NCI-H1930 (cell line): ENCODE results near the gene OPRL1.
A peak's percentile ranks its signal among the peaks of the same experiment; 100 is the strongest.

Experiments used
- DNase-seq, 2 experiments: peaks; one replicate each; lab custom pipeline; 2025; lab: John Stamatoyannopoulos, UW

Gene OPRL1

DNA sequence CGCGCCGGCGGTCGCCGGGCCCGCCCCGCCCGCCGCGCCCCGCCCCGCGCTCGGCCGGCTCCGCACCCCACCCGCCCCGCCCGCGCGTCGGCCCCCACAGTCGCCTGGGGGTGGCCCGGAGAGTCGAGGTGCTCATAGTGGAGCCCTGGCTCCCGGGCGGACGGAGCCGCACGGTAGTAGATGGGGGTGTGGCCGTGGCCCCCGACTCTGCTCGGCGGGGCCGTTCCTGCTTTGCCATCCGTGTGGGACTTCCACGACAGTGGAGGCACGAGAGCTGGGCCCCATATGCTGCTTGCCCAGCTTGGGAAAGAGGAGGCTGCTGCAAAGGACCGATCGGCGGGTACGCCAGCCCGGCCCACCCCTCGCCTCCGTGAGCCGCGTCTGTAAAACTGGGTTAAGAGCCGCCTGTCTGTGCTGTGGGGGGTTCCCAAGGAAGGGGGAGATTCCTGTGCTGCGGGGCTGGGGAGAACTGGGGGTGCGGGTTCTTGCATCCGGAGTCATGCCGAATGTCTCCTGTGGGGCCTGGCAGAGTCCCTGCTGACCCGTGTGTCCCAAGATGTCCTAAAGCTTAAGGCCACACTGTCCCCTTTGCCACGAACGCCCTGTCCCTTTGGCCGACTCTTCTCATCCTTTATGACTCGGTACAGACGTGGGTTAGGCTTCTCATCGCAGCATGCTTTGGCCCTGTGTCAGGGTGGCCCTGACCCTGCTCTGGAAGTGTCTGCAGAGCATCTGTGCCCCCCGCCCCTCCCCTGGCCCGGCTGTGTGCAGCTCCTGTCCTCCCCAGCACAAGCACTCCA, at the start of gene OPRL1:
OPRL1 (plus strand) TSS at position 70 of the 800 bp plus-strand sequence. CDS start 12,639 bp downstream, outside the sequence.
- no peak for DNase-seq

DNA sequence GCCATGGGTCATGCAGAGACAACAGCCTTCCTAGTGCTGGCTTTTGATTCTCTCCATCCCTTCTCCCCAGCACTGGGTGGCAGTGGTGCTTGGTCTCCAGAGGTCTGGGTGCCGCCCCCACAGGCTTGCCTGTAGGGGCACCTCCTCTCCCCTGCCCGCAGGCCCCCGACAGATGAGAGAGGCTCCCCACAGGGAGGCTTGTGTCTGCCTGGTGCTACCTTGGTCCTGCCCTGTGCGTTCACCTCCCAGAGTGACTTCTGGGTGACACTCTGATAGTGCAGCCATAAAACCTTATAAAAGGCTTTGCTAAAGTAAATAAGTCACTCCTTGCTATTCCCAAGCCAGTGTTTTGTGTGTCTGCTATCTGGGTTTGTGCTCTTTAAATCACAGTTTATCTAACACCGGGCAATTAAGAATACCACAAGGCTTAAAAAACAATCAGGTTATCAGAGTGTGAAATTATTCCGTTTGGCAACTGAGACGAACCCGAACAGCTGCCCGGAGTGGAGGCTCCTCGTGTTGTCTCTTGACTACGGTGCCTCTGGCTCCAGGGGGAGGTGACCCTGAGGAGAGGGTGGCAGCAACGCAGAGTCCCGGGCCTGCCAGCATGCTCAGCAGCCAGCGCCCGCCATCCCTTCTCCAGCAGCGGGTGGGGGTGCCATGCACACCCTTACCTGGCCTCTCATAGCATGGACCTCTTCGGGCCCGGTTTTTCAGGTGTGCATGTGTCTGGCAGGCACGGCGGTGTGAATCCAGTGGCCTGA, 49.3 kb upstream of the OPRL1 start:
- no peak for DNase-seq

DNA sequence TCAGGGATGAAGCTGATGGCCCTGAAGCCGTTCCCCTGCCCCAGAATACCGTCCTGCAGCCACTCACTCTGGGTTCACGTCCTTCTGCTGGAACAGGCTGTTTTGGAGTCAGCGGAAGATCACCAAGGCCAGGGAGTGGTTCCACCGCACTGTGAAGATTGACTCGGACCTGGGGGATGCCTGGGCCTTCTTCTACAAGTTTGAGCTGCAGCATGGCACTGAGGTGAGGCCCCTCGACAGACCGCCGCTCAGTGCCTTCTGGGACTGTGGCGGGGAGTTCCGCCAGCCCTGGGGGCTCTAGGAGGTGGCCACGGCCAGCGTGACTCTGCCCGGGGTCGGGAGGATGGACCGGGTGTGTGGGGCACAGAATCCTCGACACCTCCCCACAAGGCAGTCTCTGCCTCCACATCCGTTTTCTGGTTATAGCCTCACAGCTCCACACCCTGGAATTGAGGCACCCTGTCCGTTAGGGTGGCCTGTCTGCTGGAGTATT, 48.0 kb upstream of the OPRL1 start:
- DNase-seq: no peak

DNA sequence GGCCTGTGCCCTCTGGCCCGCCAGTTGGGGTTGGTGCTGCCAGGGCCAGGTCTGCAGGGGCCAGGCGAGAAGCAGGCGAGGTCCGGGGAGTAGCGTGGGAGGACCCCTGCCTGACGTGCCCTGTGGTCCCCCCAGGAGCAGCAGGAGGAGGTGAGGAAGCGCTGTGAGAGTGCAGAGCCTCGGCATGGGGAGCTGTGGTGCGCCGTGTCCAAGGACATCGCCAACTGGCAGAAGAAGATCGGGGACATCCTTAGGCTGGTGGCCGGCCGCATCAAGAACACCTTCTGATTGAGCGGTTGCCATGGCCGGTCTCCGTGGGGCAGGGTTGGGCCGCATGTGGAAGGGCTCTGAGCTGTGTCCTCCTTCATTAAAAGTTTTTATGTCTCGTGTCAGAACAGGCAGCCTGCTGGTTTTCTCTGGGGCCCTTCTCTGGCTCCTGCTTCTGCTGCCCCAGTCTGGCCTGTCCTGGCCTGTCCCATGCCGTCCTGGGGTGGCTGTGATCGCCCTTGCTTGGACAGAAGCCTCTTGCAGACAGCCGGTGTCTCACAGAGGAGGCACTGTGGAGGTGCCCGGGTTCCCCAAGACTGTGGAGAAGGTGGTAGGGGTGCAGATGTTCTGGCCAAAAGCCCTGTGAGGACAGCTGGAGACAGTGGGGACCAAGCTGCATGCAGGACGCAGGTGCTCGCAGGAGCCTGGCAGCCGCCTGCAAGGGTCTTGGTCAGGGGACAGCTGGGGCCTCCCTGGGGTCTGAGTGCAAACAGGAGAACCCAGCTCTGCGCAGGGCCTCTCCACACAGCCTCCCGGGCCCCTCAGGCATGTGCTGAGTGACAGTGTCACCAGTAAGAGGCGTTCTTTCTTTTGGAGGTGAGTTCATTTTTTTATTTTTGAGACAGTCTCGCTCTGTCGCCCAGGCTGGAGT, 46.9 kb upstream of the OPRL1 start:
- no peak for DNase-seq

DNA sequence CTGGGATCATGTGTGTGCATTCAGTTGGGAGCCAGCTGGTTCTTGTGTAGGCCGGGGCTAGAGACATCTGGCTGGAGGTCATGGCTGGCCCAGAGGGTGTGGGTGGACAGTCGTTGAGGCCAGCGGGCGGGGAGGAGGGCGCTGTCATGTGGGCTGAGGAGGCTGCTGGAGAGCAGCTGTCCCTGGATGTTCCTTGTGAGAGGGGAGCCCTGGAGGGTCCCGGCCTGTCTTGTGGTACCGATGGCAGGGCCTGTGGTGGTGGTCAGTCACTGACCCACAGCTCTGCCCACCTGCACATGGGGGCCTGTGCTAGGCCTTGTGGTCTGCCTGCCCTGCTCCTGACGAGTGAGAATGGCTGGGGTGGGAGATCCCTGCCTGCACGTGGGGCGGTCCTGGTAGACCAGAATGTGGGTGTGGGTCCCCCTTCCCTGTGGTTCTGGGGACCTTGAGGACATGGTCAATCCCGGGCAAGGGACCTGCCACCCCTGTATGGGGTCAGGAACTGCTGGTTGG, 45.8 kb upstream of the OPRL1 start:
- DNase-seq: no peak

DNA sequence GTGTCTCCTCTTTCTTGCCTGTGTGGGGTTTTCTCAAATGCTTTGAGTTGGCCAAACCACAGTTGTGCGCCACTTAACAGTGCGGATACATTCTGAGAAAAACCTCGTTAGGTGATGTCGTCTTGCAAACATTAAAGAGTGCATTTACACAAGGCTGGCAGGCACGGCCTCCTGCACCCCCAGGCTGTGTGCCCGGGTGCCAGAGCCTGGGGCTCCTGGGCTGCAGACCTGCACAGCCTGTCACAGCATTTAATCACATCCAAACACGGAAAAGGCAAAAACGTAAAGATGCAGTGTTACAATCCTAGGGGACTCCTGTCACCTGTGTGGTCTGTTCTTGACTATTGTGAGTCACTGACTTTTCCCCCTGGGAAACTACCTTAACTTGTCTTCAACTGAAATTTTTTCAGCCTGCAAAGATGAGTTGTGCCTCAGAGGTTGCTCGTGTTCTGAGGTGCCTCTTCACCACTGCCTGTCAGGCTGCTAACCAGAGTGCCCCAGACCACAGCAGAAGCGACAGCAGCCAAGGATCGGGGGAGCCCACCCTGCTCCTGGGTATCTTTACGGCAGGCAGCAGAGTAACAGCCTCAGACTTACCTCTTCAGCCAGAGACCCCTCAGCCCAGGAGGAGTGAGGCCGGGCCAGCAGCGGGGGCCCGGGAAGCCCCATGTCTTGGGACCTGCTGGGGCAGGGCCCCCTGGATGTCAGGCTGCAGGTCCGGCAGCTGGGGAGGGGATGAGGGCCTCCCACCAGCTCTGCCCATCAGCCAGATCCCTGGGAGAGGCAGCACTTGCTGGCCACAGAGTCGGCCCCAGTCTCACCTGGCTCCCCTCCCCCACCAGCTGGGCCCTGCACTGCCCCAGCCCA, 44.6 kb upstream of the OPRL1 start:
- DNase-seq: no peak

DNA sequence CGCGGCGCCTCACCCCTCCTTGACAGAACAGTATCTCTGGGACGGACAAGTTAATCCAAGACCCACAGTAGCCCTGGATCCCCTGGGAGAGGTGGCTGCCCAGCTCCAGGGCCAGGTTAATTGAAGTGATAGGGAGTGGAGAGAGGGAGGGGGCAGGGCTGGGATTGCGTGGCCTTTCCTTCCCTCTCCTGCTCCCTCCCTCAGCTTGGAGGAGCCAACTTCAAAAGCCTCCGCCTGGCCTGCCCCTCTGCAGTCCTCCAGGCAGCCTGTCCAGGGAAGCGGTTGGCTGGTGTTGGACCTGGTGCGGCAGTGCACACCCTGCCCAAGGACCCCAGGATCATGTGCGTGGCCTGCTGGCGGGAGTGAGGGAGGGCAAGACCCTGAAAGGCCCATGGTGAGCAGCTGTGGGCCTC, 43.9 kb upstream of the OPRL1 start, which contains the start of gene C20orf204:
C20orf204 (plus strand) TSS at position 250 of the 413 bp plus-strand sequence; CDS start at position 392, 142 bp downstream.
- no peak for DNase-seq

DNA sequence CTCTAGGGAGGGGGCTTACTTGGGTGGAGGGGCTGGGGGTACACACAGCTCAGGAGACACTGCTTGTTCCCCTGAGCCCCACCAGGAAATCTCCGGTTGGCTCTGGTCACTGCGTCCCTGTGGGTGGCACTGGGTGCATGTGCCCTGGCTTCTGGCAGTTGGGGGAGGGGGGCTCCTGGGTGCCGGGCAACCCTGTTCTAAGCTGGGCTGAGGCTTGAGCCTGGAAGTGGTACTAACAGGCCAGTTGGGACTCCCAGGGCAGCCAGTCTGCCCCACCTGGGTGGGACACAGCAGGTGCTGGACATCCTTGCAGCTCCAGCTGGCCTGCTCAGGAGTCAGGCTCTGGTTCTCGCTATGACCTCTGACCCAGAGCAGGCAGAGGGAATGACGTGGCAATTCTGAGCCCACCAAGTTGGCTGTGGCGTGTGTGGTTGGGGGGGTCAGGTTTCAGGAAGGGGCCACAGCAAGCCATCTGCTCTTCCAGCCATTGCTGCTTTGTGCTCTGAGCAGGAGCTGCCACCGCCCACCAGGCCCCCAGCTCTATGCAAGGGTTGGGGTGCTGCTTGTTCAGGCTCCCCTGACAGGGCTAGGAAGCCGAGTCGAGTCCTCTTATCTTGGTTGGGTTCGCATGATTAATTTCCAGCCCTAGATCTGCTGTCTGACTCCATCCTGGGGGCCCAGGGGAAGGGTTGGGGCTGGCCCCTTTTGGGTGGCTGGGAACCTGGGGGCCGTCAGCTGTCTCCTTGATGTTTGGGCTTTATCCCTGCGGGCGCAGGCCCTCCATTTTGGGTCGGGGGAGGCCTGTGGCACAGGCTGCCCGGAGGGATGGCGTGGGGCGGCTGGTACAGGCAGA, 43.3 kb upstream of the OPRL1 start:
- no peak for DNase-seq

DNA sequence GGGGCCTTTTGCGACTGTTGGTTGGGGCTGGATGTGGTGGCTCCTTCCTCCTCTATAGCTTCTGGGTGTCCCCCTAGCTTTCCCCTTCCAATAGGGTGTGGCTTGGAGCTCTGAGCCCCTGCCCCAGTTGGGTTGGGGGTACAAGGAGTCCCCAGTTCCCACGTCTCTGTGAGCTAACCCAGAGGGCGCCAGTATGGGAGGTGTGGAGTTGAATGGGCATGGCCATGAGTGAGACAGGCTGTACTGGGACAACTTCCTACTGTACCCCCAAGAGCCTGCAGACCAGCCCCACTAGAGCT, 42.7 kb upstream of the OPRL1 start:
- no peak for DNase-seq

DNA sequence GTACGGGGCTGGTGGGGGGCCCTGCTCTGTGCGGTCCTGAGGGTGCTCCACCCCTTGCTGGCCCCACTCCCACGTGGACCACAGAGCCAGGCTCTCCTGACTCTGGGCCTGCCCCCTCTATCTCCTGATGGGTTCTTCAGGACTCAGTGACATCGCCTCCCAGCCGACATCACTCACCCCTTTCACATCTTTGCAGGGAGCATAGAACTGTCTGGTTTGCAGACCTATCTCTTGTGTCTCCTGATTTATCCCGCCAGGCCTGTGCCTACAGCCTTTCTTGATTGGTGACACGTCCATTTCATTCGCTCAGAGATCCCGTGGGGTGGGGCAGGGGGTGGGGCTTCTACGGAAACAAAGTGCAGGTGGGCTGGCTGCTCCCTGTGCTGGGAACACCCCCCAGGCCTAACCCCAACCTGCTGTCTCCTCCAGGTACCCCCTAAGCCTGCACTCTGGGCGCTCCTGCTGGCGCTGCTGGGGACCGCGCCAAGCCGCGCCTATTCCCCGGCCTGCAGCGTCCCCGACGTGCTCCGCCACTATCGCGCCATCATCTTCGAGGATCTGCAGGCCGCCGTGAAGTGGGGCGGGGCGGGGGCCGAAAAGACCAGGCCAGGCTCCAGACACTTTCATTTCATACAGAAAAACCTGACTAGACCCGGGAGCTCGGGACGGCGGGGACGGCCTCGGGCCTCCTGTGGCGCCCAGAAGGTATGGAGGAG, 42.2 kb upstream of the OPRL1 start:
- DNase-seq: no peak

DNA sequence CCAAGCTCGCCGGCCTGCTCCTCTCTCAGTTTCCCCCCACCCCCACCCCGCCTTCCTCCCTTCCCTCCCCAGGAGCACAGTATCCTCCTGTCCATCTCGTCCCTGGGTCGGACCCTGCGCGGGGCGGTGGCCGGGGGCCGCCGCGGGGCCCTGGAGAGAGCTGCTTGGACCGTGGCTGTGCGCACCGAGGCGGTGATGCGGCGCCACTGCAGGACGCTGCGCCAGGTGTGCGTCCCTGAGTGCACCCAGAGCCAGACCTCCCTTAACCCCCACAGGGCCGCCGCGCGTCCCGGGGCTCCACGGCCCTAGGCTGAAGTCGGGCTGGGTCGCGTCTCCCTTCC, 41.7 kb upstream of the OPRL1 start:
- DNase-seq: no peak

DNA sequence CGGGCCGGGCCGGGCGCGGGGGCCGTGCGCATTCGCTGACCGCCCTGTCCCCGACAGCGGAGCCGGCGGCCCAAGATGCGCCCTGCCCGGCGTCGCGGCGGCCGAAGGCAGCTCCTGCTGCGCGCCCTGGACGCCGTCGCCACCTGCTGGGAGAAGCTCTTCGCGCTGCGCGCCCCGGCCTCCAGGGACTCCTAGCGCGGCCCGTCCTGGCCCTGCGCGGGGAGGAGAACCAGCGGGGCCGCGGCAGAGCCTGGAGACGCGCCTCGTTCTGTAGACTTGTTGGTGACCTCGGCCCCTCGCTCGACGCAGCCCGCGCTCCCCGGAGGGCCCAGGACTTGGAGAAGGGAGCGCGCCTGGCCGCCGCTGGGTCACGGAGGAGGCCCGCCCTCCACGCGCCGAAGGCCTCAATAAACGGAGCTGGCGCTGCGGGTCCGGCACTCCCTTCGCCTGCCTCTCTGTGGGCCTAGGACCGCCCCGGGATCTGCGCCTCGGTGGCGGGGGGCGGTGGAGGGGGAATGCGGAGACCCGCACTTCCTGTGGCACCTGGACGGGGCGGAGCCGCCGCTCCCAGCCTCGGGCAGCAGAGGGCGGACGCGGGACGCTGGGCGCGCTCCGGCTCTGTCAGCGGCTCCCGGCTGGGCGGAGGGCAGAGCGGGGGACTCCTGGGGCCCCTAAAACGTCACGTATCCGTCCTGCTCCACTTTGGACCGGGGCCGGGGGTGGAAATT, 41.2 kb upstream of the OPRL1 start:
- peak; percentile 49 to 64 for DNase-seq

DNA sequence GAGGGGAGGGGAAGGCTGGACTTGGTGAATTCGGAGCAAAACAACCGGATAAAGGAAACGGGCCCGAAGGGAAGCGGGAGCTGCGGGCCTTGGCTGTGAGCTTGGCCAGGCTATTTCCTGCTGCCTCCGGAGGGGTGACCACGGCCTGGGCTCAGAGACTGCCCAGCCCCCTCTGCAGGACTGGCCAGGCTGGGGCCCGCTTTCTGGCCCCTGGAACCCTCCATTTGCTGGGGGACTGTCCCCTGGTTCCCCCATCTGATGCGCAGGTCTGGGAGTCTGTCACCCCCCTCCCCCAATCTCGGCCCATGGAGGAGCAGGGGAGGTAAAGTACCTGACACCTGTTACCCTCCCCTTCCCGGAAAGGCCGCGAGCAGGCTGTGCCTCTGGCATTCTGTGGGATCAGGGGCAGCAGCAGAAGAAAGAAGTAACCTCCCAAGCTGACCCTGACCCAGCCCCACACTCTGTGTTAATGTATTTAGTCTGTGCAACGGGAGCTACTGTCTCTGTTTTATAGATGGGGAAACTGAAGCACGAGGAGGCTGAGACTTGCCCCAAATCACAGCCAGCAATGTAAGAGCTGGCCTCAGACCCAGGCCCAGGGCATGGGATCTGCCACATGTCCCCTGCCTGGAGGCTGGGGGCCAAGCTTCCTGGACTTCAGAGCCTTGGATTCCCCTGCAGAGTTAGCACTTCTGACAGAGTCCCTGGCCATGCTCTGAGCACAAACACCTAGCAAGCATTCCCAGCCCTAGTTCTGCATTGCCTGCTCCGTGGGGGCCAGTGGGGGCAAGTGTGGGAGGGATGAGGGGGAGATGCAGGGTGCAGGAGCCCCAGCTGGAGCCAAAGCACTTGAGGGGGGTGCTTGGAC, 40.4 kb upstream of the OPRL1 start:
- DNase-seq: no peak

DNA sequence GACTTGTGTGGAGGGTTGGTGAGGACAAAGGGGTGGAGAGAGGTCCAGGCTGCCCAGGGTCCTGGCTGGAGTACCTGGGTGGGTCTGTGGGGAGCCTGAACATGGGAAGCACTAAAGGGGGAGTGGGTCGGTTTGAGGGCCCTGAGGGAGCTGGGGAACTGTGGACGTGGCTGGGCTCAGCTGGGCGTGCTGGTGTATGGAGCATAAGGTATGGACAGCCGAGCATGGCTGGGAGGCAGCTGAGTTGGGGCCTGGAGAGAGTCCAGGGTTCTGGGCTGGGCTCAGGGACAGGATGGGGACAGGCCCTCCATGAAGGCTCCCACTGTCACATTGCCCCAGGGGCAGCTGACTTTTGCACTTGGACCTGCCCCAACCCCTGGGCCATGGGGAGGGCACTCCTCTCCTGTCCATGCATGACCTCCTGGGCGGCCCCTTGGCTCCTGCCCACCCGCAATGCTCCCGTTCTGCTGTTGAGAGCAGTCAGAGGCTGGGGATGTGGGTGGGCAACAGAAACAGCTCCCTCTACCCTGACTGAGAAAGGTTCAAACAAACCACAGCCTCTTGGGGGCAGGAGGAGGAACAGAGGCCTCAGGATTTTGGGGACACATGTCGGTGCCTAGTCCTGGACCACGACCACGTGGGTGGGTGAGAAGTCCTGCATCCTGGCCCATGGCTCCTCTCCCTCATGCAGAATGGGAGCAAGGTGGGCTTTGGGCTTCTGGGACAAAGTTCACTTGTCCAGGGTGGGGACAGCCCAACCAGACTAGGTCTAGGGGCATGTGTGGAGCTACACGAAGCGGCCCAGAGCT, 39.4 kb upstream of the OPRL1 start:
- no peak for DNase-seq

DNA sequence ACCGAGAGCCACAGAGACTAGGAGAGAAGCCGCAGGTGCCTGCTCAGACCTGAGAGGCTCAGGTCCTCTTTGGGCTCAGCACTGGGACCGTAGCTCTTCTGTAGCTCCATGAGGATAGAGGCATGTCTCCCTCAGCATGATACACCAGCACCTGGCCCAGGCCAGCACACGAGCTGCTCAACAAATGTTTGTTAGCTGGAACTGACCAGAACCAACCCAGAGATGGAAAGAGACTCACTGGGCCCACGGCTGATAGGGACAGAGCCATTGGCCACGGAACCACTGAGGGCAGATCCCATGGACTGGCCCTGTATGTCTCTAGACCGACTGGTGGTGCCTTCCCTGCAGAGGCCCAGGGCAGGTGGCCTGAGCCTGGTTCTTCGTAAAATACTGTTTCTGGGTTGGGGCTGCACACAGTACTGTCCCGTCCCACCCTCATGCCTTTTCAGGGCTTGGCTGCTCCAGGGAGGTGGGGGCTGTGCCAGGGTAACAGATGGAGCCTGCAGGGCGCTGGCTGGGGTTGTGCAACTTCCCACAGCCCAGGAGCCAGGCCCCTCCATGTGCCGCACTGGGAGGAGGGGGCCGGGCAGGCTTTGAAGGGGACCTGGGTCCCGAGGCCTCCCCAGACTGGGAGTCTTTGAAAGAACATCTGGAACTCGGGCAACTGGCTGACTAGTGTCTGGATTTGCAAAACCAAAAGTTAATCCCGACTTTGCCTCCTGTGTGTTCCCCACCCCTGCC, 38.7 kb upstream of the OPRL1 start:
- no peak for DNase-seq

DNA sequence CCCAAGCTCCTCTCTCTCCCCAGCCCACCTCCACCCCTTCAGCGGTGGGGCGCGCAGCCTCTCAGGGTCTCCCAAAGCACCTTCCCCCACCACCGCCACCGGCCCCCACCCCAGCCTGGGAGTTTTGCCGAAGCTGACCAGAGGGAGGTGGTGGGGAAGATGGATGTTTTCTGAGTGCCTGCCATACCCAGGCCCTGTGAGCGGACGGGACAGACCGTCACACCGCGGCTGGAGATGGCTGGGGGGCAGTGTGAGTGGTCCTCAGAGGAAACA, 38.2 kb upstream of the OPRL1 start:
- DNase-seq: no peak
